ENCODE data around the gene FAHD2A. TPM values are rescaled to one million over a fixed set of nuclear protein-coding genes. Genes with fewer than 3 reads are reported as not detected.
A peak's percentile ranks its signal among the peaks of the same experiment; 100 is the strongest.

Gene FAHD2A
- total and polyA plus RNA-seq, 5 experiments from 2014 or later, result 19.3 to 35.2 (median 21.5) TPM

DNA sequence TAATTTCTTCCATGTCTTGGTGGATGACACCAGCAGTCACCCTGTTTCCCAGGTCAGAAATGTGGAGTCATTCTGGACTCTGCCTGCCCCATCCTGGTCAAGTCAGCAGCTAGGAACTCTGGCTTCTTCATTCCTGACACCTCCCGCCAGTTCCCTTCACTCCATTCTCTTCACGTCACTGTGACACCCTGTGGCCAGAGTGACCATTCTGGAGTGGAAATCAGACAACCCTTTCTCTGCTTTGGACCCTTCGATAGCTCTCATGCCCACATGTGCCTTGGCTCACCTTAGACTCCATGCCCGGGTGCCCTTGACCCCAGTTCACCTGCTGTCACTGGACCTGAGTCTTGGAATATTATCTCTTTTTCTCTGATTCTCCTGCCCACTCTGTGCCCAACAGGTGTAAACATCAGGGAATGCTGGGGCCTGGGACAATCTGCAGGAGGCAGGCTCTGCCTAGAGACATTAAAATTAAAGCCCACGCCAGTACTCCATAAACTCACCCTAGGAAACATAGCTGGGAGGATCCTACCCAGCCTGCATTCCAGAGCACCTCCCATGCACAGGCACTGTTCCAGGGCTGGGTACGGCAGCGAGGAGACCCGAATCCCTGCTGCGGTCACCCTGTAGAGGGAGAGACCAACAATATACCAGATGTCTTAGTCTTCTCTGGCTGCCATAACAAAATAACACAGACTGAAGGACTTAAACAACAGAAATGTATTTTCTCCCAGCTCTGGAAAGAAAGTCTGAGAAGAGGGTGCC is 41.1 kb upstream of the FAHD2A start:
- peaks cover 4 to 21% (median 8%) of the 10 kb centered on the region in 5 donors for H3K27me3 Mint-ChIP-seq
- no peaks in the 10 kb centered on the region for H3K36me3 Mint-ChIP-seq
- DNase-seq, result peak in 1 of 10 donors; percentile 6
- H3K4me1 Mint-ChIP-seq, result no peaks in the 10 kb centered on the region
- H3K27ac Mint-ChIP-seq, result no peak overlapping the region
- H3K4me3 Mint-ChIP-seq, result no peak overlapping the region
- H3K9me3 Mint-ChIP-seq, result peaks cover 0 to 2% (median 0%) of the 10 kb centered on the region in 9 donors
- ATAC-seq, result no peak
- POLR2A ChIA-PET, result no interaction called here

DNA sequence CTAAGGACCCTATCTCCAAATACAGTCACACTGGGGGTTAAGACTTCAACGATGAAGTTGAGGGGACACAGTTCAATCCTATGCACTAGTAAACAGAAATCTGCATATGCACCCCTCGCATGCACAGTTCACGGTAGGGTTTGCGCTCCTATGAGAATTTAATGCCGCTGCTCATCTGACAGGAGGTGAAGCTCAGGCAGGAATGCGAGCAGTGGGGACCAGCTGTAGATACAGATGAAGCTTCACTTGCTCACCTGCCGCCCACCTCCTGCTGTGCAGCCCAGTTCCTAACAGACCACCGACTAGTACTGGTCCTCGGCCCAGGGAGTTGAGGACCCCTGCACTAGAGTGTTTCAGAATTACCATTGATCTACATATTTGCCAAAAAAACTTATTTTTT is 40.0 kb upstream of the FAHD2A start:
- POLR2A ChIA-PET, result no interaction called here
- H3K4me3 Mint-ChIP-seq, result no peak overlapping the region
- ATAC-seq, result no peak
- no peak overlapping the region for H3K27ac Mint-ChIP-seq
- H3K9me3 Mint-ChIP-seq, result peaks cover 0 to 2% (median 0%) of the 10 kb centered on the region in 9 donors
- no peaks in the 10 kb centered on the region for H3K36me3 Mint-ChIP-seq
- H3K4me1 Mint-ChIP-seq, result no peaks in the 10 kb centered on the region
- peak in 1 of 10 donors; percentile 13 for DNase-seq
- peaks cover 4 to 22% (median 8%) of the 10 kb centered on the region in 5 donors for H3K27me3 Mint-ChIP-seq

DNA sequence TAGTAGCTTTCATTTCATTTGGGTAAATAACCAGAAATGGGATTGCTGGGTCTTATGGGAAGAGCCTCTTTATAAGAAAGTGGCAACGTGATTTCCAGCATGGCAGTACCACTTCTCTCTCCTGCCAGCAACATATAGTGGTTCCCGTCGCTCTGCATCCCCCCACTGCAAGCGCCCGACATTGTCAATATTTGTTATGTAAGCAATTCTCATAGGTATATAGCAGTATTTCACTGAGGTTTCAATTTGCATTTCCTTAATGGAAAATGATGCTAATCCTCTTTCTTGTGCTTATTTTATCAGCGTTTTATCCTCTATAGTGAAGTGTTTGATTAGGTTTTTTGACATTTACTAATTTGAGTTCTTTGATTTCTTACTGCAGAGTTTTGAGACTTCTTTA is 36.0 kb upstream of the FAHD2A start:
- peaks cover 0 to 6% (median 2%) of the 10 kb centered on the region in 3 donors for H3K36me3 Mint-ChIP-seq
- no peak overlapping the region for H3K27ac Mint-ChIP-seq
- ATAC-seq (no peak), DNase-seq (no peak)
- no peak overlapping the region for H3K4me3 Mint-ChIP-seq
- no peaks in the 10 kb centered on the region for H3K4me1 Mint-ChIP-seq
- POLR2A ChIA-PET, result no interaction called here
- H3K27me3 Mint-ChIP-seq, result peaks cover 5 to 23% (median 13%) of the 10 kb centered on the region in 5 donors
- H3K9me3 Mint-ChIP-seq, result peaks cover 0 to 14% (median 11%) of the 10 kb centered on the region in 9 donors

DNA sequence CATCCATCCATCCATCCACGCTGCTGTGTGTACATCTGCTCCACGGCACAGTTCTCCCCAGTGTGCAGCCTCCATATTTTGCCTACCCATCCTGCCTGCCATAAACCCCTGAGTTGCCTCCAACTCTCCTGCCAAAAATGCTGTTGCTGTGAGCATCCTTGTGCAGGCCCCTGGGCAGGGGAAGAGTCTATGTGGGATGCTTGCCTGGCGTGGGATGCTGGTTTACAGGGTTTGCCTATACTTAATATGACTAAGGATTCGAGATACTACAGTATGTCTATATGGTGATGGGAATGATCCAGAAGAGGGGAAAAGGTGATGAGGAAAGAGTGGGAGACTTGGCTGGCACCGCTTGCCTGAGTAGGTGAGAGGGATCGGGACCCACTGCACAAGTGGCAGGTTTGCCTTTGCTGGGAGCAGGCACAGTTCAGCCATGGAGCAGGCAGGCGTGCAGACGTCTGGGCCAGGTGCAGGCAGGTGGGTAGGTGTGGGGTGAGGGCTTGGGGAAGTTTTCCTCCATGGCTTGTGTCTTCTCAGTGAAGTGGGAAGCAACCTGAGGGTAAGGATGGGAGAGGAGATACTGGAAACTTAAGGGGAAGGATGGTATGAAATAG is 30.2 kb upstream of the FAHD2A start:
- DNase-seq, result no peak
- Mint-ChIP-seq H3K27me3 (peaks cover 16 to 41% (median 24%) of the 10 kb centered on the region in 5 donors), H3K36me3 (peaks cover 2 to 13% (median 5%) of the 10 kb centered on the region in 3 donors), H3K27ac (no peak overlapping the region), H3K4me3 (no peak overlapping the region), H3K4me1 (peaks cover 0 to 8% (median 4%) of the 10 kb centered on the region in 4 donors), H3K9me3 (peaks cover 0 to 24% (median 11%) of the 10 kb centered on the region in 9 donors)
- ATAC-seq, result no peak
- POLR2A ChIA-PET, result no interaction called here

DNA sequence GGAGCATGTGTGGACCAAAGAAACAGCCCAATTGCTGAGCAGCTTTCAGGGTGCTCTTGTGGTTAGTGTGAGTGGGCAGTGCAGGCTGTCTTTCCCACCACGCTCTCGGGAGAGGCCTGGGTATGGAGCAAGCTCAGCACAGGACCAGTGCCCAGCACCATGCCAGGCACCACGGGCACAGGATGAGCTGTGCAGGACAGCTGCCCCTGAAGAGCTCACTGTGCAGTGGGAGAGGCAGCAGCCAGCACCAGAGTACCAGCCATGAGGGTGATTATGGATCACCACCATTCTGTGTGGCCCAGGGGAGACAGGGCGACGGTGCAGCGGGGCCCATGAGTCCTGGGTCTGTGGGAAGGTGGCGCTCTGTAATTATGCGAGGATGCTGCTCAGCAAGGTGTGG is 29.7 kb upstream of the FAHD2A start:
- Mint-ChIP-seq H3K4me1 (peaks cover 0 to 8% (median 4%) of the 10 kb centered on the region in 4 donors), H3K9me3 (peaks cover 0 to 24% (median 11%) of the 10 kb centered on the region in 9 donors), H3K36me3 (peaks cover 2 to 13% (median 5%) of the 10 kb centered on the region in 3 donors), H3K27ac (no peak overlapping the region), H3K27me3 (peaks cover 16 to 41% (median 24%) of the 10 kb centered on the region in 5 donors), H3K4me3 (no peak overlapping the region)
- ATAC-seq, result no peak
- POLR2A ChIA-PET, result no interaction called here
- no peak for DNase-seq

DNA sequence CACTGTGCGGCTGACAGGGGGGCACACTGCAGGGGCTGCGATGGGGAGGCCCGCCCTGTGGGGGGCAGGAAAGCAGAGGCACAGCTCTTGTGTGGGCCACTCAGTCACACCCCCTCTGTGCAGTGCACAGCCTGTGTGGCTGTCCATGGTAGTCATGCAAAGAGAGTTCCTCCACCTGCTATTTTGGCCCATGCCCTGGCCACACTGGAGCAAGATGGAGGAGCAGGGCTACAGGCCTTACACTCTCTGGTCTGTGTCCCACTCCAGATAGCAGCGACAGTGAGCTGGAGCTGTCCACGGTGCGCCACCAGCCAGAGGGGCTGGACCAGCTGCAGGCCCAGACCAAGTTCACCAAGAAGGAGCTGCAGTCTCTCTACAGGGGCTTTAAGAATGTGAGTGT is 28.5 kb upstream of the FAHD2A start:
- Mint-ChIP-seq H3K36me3 (peaks cover 2 to 13% (median 5%) of the 10 kb centered on the region in 3 donors), H3K27ac (no peak overlapping the region), H3K4me3 (no peak overlapping the region), H3K9me3 (peaks cover 0 to 19% (median 11%) of the 10 kb centered on the region in 9 donors), H3K4me1 (peaks cover 0 to 8% (median 4%) of the 10 kb centered on the region in 4 donors), H3K27me3 (peaks cover 12 to 42% (median 23%) of the 10 kb centered on the region in 5 donors)
- POLR2A ChIA-PET, result no interaction called here
- ATAC-seq (no peak), DNase-seq (no peak)

DNA sequence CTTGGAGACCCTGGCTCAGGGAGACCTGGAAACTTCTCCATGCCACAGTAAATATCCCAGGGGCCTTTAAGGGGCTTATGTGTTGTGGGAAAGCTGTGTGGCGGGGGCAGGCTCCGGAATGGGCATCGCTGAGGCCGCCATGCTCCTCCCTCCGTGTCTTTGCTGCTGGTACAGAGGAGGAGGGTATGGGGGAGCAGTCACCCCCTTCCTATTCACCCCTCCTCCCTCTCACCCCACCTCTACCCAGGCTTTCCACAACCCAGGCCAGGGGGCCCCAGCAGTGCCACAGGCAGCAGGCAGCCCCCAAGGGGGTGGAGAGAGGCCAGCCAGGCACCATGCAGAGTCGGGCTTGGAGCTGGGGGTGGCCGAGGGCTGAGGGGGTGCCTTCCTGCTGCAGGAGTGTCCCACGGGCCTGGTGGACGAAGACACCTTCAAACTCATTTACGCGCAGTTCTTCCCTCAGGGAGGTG is 28.0 kb upstream of the FAHD2A start:
- Mint-ChIP-seq H3K9me3 (peaks cover 0 to 18% (median 11%) of the 10 kb centered on the region in 9 donors), H3K36me3 (peaks cover 2 to 13% (median 5%) of the 10 kb centered on the region in 3 donors), H3K27ac (no peak overlapping the region), H3K27me3 (peaks cover 13 to 47% (median 24%) of the 10 kb centered on the region in 5 donors), H3K4me1 (peaks cover 0 to 10% (median 6%) of the 10 kb centered on the region in 4 donors), H3K4me3 (no peak overlapping the region)
- DNase-seq (no peak), ATAC-seq (no peak)
- POLR2A ChIA-PET, result no interaction called here

DNA sequence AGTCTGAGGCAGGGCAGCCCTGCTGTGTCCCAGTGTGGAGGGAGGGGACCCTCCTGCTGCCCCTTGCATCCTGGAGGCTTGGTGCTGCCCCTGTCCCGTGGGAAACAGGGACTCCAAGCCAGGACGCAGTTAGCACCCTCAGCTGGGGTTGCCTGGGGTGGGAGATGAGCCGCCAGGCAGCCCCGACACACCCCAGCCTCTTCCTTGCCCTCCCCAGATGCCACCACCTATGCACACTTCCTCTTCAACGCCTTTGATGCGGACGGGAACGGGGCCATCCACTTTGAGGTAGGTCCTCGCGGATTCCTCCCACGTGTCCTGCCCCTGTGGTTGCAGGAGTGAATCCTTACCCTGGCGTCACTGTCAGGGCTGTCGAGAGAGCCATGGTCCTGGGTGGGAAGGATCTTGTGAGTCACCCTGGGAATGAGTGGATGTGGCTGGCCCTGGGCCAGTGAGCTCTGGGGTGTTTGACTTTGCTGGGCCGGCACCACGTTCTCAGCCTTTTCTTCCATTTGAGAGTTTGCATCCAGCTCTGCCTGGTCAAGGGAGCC is 27.5 kb upstream of the FAHD2A start:
- peaks cover 0 to 18% (median 11%) of the 10 kb centered on the region in 9 donors for H3K9me3 Mint-ChIP-seq
- peak overlapping the region in 1 of 10 donors; percentile 7 for H3K4me3 Mint-ChIP-seq
- ATAC-seq, result no peak
- DNase-seq, result no peak
- peaks cover 0 to 12% (median 9%) of the 10 kb centered on the region in 4 donors for H3K4me1 Mint-ChIP-seq
- peaks cover 16 to 50% (median 24%) of the 10 kb centered on the region in 5 donors for H3K27me3 Mint-ChIP-seq
- no peak overlapping the region for H3K27ac Mint-ChIP-seq
- H3K36me3 Mint-ChIP-seq, result peaks cover 2 to 13% (median 5%) of the 10 kb centered on the region in 3 donors
- POLR2A ChIA-PET, result no interaction called here

DNA sequence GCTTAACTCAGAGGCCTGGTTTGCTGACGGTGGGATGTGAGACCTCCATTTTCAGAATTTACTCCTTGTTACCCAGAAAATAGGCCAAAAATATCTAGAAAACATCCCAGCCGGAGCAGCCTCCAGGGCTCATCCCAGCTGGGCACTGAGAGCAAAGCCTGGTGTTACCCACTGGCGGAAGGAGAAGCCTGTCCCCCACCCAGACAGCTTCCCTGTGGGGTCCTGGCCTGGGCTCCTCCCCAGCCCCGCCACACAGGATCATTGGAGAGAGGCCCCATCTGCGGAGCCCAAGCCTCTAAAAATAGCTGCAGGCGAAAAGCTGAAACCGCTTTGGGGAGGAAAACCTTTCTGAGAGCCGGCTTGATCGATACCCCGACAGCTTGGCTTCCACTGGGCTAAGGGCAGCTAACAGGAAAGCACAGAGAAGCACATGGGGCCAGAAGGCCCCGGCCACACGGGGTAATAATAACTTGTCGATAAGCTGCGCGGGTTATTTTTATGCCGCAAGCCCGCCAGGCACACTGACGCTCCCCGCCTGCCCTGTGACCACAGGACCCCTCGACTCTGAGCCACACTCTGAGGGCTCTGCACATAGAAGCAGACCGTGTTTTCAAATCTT is 26.9 kb upstream of the FAHD2A start:
- peaks cover 0 to 12% (median 9%) of the 10 kb centered on the region in 4 donors for H3K4me1 Mint-ChIP-seq
- H3K4me3 Mint-ChIP-seq, result peak overlapping the region in 1 of 10 donors; percentile 11
- DNase-seq (no peak), ATAC-seq (no peak)
- peaks cover 0 to 18% (median 8%) of the 10 kb centered on the region in 9 donors for H3K9me3 Mint-ChIP-seq
- peaks cover 2 to 7% (median 5%) of the 10 kb centered on the region in 3 donors for H3K36me3 Mint-ChIP-seq
- no peak overlapping the region for H3K27ac Mint-ChIP-seq
- POLR2A ChIA-PET, result no interaction called here
- H3K27me3 Mint-ChIP-seq, result peaks cover 14 to 50% (median 24%) of the 10 kb centered on the region in 5 donors

DNA sequence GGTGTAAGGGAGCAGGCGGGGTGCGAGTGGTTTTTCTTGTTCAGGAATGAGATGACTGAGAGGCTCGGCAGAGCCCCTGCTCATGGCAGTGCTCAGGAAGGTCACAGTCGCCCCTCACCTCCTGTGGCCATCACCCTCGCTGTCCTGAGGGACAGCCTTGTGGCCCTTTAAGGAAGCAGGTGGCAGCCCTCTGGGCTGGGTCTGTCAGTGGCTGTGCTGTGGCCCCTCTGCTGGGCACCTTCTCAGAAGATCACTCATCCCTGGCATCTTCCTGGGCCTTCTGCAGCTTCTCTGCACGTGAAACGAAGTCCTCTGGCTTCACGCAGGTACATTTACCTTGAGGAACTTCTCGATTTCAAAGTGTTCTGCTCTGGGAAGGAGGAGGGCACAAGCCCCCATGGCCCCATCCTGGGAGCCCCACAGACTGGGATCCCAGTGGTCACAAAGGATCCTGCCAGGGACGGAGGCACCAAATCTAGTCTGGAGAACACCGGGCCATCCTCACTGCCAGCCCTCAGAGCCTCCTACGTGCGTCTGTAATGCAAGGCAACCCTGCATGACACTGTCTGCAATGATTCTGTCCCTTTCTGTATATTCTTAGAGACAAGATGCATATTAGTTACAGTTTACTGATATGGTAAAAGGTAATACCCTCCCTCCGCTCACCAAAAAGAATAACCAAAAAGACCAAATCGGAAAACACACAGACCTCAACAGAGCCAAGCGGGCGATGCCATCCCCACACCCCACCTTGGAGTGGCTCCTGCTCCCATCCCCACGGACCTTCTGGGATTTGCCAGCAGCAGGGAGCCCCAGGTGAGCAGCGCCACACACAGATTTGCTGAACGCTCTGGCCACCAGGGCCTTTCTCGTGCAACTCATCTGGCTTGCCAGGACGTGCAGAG is 25.9 kb upstream of the FAHD2A start:
- peaks cover 9 to 42% (median 29%) of the 10 kb centered on the region in 5 donors for H3K27me3 Mint-ChIP-seq
- peaks cover 0 to 9% (median 0%) of the 10 kb centered on the region in 9 donors for H3K9me3 Mint-ChIP-seq
- H3K4me1 Mint-ChIP-seq, result peaks cover 0 to 12% (median 9%) of the 10 kb centered on the region in 4 donors
- H3K4me3 Mint-ChIP-seq, result no peak overlapping the region
- POLR2A ChIA-PET, result no interaction called here
- ATAC-seq (no peak), DNase-seq (no peak)
- peaks cover 0 to 7% (median 5%) of the 10 kb centered on the region in 3 donors for H3K36me3 Mint-ChIP-seq
- peak overlapping the region in 1 of 10 donors; percentile 59 for H3K27ac Mint-ChIP-seq

DNA sequence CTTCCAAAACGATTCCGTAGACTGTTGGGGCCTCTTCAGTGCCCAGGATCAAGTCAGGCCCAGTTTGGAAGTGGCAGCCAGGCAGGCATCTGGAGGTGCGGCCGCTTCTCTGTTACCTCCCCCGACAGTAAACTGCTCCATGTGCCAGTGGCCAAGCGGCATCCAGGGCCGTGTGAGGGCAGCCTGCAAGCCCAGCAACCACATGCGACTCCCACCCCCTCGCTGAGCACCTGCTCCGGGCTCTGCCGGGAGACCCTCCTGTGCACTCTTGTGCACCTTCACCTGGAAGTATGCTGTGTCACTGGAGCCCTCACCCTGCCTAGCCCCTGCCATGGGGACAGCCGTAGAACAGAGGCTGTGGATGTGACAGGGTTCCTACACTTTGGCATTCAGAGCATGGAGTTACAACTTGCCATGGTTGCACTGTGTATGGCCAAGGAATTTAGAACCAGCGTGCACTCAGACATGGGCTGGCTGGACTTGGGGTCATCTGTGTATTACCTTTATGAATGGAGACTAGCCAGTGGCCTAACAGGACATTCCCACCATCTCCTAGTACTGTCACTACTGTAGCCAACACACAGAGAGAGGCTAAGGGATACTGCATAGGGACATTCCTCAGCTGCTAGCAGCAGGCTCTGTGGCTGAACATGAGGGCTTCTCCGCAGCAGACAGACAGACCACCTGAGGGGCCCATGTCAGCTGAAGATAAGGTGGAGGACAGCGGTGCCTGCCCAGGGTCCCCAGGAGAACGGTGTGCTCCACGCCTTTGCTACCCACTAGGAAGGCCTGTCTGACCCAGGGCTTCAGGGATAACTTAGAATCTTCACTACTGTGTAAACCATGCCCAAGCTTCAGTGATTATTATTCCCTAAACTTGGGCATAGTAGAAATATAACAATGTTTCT is 25.0 kb upstream of the FAHD2A start:
- no peak overlapping the region for H3K4me3 Mint-ChIP-seq
- peaks cover 0 to 12% (median 9%) of the 10 kb centered on the region in 4 donors for H3K4me1 Mint-ChIP-seq
- H3K9me3 Mint-ChIP-seq, result peaks cover 0 to 2% (median 0%) of the 10 kb centered on the region in 9 donors
- POLR2A ChIA-PET, result no interaction called here
- DNase-seq (no peak), ATAC-seq (no peak)
- peaks cover 0 to 4% (median 1%) of the 10 kb centered on the region in 3 donors for H3K36me3 Mint-ChIP-seq
- H3K27ac Mint-ChIP-seq, result peak overlapping the region in 1 of 10 donors; percentile 59
- peaks cover 4 to 34% (median 27%) of the 10 kb centered on the region in 5 donors for H3K27me3 Mint-ChIP-seq
